GM12891 (cell line): ENCODE results near the gene SLF1.

Experiments
- PAX5 ChIP-seq: IDR thresholded peaks from 2 replicates; pipeline ENCODE4 v1.6.1; 2011; ENCODE audit warnings: low read length, moderate library complexity, mild to moderate bottlenecking; ENCODE audit not compliant: insufficient read depth, severe bottlenecking
- POLR2A ChIP-seq: IDR thresholded peaks from 2 replicates; pipeline ENCODE4 v1.6.1; 2011; ENCODE audit warnings: low read depth, low read length, control low read depth
- POLR2AphosphoS5 ChIP-seq: IDR thresholded peaks from 2 replicates; pipeline ENCODE4 v1.6.1; 2011; ENCODE audit warnings: low read depth, low read length, control low read depth
- TAF1 ChIP-seq: IDR thresholded peaks from 2 replicates; pipeline ENCODE4 v1.6.1; 2011; ENCODE audit warnings: low read depth, low read length, control low read depth

DNA sequence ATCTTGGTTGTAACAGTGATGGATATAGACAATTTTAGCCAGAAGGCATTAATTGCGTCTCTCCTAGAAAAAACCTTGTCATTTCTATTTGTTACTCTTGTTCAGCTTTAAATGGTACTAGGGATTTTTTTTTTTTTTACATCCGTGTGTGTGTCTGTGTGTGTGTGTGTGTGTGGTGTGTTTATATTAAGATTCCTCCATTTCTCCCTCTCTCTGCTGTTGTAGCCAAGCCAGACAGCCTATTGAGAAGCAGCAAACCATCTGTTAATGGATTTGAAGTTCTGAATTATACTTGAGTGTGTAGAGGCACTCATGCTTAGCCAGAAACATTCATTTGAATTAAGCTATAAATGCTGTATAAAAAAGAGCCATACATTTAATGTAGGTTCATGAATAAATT is 72.3 kb downstream of the SLF1 start:
- TF ChIP-seq POLR2A (no peak), PAX5 (no peak), POLR2AphosphoS5 (no peak), TAF1 (no peak)
